Measurements from ENCODE around the gene XRCC2. TPM values are rescaled to one million over a fixed set of nuclear protein-coding genes. Genes with fewer than 3 reads are reported as not detected.

XRCC2 gene
- total RNA-seq, 3 donors from 2014 or later (not counting 1 experiment from before 2014, with no cell fraction given) = 1.0 to 1.3 (median 1.2) TPM

GRCh38 chr7:152617056-152617455 is 58.9 kb downstream of the XRCC2 start:
- TF ChIP-seq CTCF (IDR thresholded peaks at IDR 0.05) = no peak
- intact Hi-C loops (cut with micrococcal nuclease) = no loop called here
- Mint-ChIP-seq H3K36me3 (no peaks in the 10 kb centered on the region), H3K9me3 (no peaks in the 10 kb centered on the region), H3K4me3 (no peak overlapping the region), H3K27me3 (ENCODE audit: low read depth in 2 of 2) (no peaks in the 10 kb centered on the region), H3K27ac (no peak overlapping the region), H3K4me1 (no peaks in the 10 kb centered on the region)
- no peak for DNase-seq
- Histone ChIP-seq H3K4me3 (ENCODE audit: low read length) (no peak overlapping the region), H3K4me1 (ENCODE audit: control insufficient read depth, insufficient read depth, low read length) (no peaks in the 10 kb centered on the region), H3K9me3 (ENCODE audit: control insufficient read depth, insufficient read depth, low read length) (no peaks in the 10 kb centered on the region), H3K27me3 (ENCODE audit: control insufficient read depth, insufficient read depth, low read length) (no peaks in the 10 kb centered on the region), H3K27ac (ENCODE audit: low read length) (no peak overlapping the region), H3K36me3 (ENCODE audit: control insufficient read depth, insufficient read depth, low read length) (no peaks in the 10 kb centered on the region)
- ATAC-seq = no peak
- 88% methylated on average over 5 of the region's 5 CpGs for WGBS (ENCODE audit: insufficient coverage)

GRCh38 chr7:152615031-152615741 is 60.8 kb downstream of the XRCC2 start:
- peak in 1 of 3 donors; percentile 29 for ATAC-seq

DNA sequence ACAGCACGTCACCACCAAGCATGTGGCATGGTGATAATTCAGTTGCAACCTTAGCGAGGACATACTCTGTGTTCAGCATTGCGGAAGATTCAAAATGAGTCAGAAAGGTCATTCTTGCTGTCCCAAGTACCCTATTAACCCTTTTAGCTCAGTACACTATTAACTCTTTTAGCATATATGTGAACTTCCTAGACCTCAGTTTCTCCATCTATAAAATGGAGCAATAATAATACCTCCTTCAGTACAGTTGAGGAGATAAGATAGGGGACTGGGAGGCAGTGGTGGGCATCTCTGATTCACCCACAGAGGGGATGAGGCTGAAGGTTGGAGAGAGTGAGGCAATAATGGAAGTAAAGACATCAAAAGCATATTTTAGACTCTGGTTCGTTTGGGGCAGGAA is 67.3 kb downstream of the XRCC2 start:
- no peak overlapping the region for H3K27ac ChIP-seq (ENCODE audit: low read length)
- Mint-ChIP-seq H3K36me3 (no peaks in the 10 kb centered on the region), H3K27ac (no peak overlapping the region), H3K4me3 (no peak overlapping the region), H3K27me3 (ENCODE audit: low read depth in 2 of 2) (no peaks in the 10 kb centered on the region), H3K9me3 (no peaks in the 10 kb centered on the region), H3K4me1 (no peaks in the 10 kb centered on the region)
- no peaks in the 10 kb centered on the region for H3K27me3 ChIP-seq (ENCODE audit: control insufficient read depth, insufficient read depth, low read length)
- H3K36me3 ChIP-seq (ENCODE audit: control insufficient read depth, insufficient read depth, low read length) = no peaks in the 10 kb centered on the region
- 76% methylated on average over 4 of the region's 4 CpGs for WGBS (ENCODE audit: insufficient coverage)
- H3K4me3 ChIP-seq (ENCODE audit: low read length) = no peak overlapping the region
- ATAC-seq (no peak), DNase-seq (no peak)
- intact Hi-C loops (cut with micrococcal nuclease) = no loop called here
- H3K4me1 ChIP-seq (ENCODE audit: control insufficient read depth, insufficient read depth, low read length) = no peaks in the 10 kb centered on the region
- no peaks in the 10 kb centered on the region for H3K9me3 ChIP-seq (ENCODE audit: control insufficient read depth, insufficient read depth, low read length)
- TF ChIP-seq CTCF (IDR thresholded peaks at IDR 0.05) = no peak

More at GRCh38 chr7:152615031-152615741, 60.8 kb downstream of the XRCC2 start:
- H3K27ac Mint-ChIP-seq = no peak overlapping the region
- intact Hi-C loops (cut with micrococcal nuclease) = no loop called here
- no peak for DNase-seq
- Histone ChIP-seq H3K27me3 (ENCODE audit: control insufficient read depth, insufficient read depth, low read length) (no peaks in the 10 kb centered on the region), H3K36me3 (ENCODE audit: control insufficient read depth, insufficient read depth, low read length) (no peaks in the 10 kb centered on the region), H3K4me3 (ENCODE audit: low read length) (no peak overlapping the region), H3K4me1 (ENCODE audit: control insufficient read depth, insufficient read depth, low read length) (no peaks in the 10 kb centered on the region), H3K27ac (ENCODE audit: low read length) (no peak overlapping the region), H3K9me3 (ENCODE audit: control insufficient read depth, insufficient read depth, low read length) (no peaks in the 10 kb centered on the region)
- no peaks in the 10 kb centered on the region for H3K4me1 Mint-ChIP-seq
- H3K4me3 Mint-ChIP-seq = no peak overlapping the region
- TF ChIP-seq CTCF (IDR thresholded peaks at IDR 0.05) = no peak
- no peaks in the 10 kb centered on the region for H3K9me3 Mint-ChIP-seq
- WGBS (ENCODE audit: insufficient coverage) = 48% methylated on average over 13 of the region's 13 CpGs
- no peaks in the 10 kb centered on the region for H3K27me3 Mint-ChIP-seq (ENCODE audit: low read depth in 2 of 2)
- no peaks in the 10 kb centered on the region for H3K36me3 Mint-ChIP-seq

- no peaks in the 10 kb centered on the region for H3K36me3 Mint-ChIP-seq
- Histone ChIP-seq H3K4me3 (ENCODE audit: low read length) (no peak overlapping the region), H3K27me3 (ENCODE audit: control insufficient read depth, insufficient read depth, low read length) (no peaks in the 10 kb centered on the region), H3K9me3 (ENCODE audit: control insufficient read depth, insufficient read depth, low read length) (no peaks in the 10 kb centered on the region), H3K27ac (ENCODE audit: low read length) (no peak overlapping the region), H3K36me3 (ENCODE audit: control insufficient read depth, insufficient read depth, low read length) (no peaks in the 10 kb centered on the region), H3K4me1 (ENCODE audit: control insufficient read depth, insufficient read depth, low read length) (no peaks in the 10 kb centered on the region)
- no peaks in the 10 kb centered on the region for H3K27me3 Mint-ChIP-seq (ENCODE audit: low read depth in 2 of 2)
- no peak overlapping the region for H3K27ac Mint-ChIP-seq
- no peaks in the 10 kb centered on the region for H3K4me1 Mint-ChIP-seq
- ATAC-seq (no peak), DNase-seq (no peak)
- no peak for TF ChIP-seq CTCF (IDR thresholded peaks at IDR 0.05)
- 74% methylated on average over 10 of the region's 10 CpGs for WGBS (ENCODE audit: insufficient coverage)
- intact Hi-C loops (cut with micrococcal nuclease) = no loop called here
- H3K9me3 Mint-ChIP-seq = no peaks in the 10 kb centered on the region
- H3K4me3 Mint-ChIP-seq = no peak overlapping the region
Measured at GRCh38 chr7:152608208-152608607, 67.7 kb downstream of the XRCC2 start.

All from natural killer cell (primary cell).